Middle frontal gyrus (tissue), 1 donor: ENCODE data around the gene TP53TG5.

Experiments
- DNase-seq: peaks from one replicate; pipeline ENCODE4 v3.0.0-alpha.2; 2015; ENCODE audit warnings: low spot score; ENCODE audit errors: extremely low spot score

TP53TG5 gene

DNA sequence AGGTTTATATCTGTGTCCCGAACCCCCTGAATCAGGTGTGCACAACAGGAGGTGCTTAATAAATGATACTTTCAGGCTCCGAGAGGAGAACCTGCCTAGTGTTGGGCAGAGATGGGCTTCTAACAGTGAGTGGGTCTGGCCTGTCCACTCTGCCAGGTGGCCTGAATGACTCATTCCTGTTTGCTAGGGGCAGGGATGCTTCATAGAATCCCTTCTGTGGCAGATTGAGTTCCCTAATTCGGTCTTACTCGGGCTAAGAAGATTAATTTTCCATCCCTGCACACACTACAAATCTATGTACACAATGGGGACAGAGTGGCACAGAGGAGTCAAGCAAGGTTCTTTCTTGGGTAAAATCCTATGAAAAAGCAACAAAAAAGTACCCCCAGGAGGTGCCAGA is 49.7 kb downstream of the TP53TG5 start:
- no peak for DNase-seq

DNA sequence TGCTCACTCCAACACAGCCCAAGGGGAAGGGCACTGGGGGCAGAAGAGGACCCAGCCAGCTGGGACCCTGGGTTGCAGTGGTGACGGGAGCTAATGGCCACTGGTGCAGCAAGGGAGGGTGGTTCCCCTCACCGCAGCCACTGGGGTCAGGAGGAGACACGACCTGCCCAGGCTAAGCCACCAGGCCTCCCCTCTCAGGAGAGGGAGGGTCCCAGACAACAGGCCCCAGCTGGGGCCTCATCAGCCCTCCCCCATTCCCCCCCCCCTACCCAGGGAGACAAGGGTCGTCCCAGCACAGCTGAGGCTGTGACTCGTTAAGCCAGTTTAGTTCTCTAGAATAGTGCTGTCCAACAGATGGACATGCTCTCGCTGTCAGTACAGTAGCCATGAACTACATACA is 52.8 kb downstream of the TP53TG5 start:
- no peak for DNase-seq

DNA sequence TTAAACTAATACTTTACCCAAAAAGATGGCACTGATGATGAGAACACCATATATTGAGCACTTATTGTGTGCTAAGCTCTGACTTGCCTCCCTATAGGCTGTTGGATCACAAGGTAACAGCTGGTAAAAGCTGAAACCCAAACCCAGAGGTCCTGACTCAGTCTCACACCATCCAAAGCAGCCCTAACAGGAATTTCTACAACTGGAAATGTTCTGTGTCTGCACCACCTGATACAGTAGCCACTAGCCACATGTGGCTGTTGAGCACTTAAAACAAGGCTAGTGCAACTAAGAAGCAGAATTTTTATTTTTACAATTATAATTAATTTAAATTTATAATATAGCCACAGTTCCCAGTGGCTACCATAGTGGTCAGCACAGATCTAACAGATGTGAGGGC is 54.4 kb downstream of the TP53TG5 start:
- no peak for DNase-seq

DNA sequence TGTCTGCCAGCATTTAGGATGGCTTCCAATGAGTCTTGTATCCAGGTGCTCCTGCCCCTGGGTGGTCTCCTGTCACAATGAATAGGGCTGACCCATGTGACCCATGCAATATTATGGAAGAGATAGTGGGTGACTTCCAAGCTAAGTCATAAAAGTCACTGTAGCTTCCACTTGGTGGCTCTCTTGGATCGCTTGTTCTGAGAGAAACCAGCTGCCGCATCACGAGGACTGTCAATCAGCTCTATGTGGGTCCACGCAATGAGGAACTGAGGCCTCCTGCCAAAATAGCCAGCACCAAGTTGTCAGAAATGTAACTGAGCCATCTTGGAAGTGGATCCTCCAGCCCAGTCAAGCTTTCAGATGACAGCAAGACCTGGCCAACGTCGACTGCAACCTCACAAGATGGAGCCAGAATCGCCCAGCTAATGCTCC is 55.2 kb downstream of the TP53TG5 start:
- DNase-seq, result no peak
